Skeletal muscle satellite cell (primary cell): ENCODE data around the gene PPP1R16B.

Experiments
- H3K27me3 ChIP-seq: 2 replicates; pipeline ENCODE4 v1.7.0; 2013; ENCODE audit warnings: low read length; ENCODE audit not compliant: control insufficient read depth, insufficient read depth
- H3K36me3 ChIP-seq: 2 replicates; pipeline ENCODE4 v1.7.0; 2013; ENCODE audit warnings: mild to moderate bottlenecking, control low read depth, low read length; ENCODE audit not compliant: insufficient read depth
- H3K4me1 ChIP-seq: 2 replicates; pipeline ENCODE4 v1.7.0; 2013; ENCODE audit warnings: low read length; ENCODE audit not compliant: control insufficient read depth, insufficient read depth
- H3K4me2 ChIP-seq: 2 replicates; pipeline ENCODE4 v1.7.0; 2013; ENCODE audit warnings: mild to moderate bottlenecking, low read length
- H3K4me3 ChIP-seq: 2 replicates; pipeline ENCODE4 v1.7.0; 2013; ENCODE audit warnings: low read length
- H3K9ac ChIP-seq: 2 replicates; pipeline ENCODE4 v1.7.0; 2013; ENCODE audit warnings: mild to moderate bottlenecking, low read depth, low read length, moderate library complexity
- H3K9me3 ChIP-seq: replicated peaks from 2 replicates; pipeline ENCODE4 v1.7.0; 2013; ENCODE audit warnings: mild to moderate bottlenecking, control low read depth, low read length

Gene PPP1R16B

GRCh38 chr20:38919683-38920082 is 114.2 kb downstream of the PPP1R16B start:
- no peaks in the 10 kb centered on the region for H3K4me1 ChIP-seq
- no peak overlapping the region for H3K4me2 ChIP-seq
- peaks cover 57% of the 10 kb centered on the region for H3K27me3 ChIP-seq
- H3K9ac ChIP-seq = no peak overlapping the region
- H3K36me3 ChIP-seq = no peaks in the 10 kb centered on the region
- H3K4me3 ChIP-seq = no peak overlapping the region
- H3K9me3 ChIP-seq = no peaks in the 10 kb centered on the region

- Histone ChIP-seq H3K4me1 (no peaks in the 10 kb centered on the region), H3K27me3 (peaks cover 57% of the 10 kb centered on the region), H3K9ac (no peak overlapping the region), H3K4me2 (no peak overlapping the region), H3K4me3 (no peak overlapping the region), H3K9me3 (no peaks in the 10 kb centered on the region), H3K36me3 (no peaks in the 10 kb centered on the region)
Observed at GRCh38 chr20:38920411-38920810, 114.9 kb downstream of the PPP1R16B start.

- Histone ChIP-seq H3K36me3 (no peaks in the 10 kb centered on the region), H3K9ac (no peak overlapping the region), H3K4me2 (no peak overlapping the region), H3K27me3 (peaks cover 54% of the 10 kb centered on the region), H3K4me1 (no peaks in the 10 kb centered on the region), H3K9me3 (no peaks in the 10 kb centered on the region), H3K4me3 (no peak overlapping the region)
Observed at GRCh38 chr20:38920851-38921250, 115.4 kb downstream of the PPP1R16B start.

- Histone ChIP-seq H3K9me3 (no peaks in the 10 kb centered on the region), H3K36me3 (no peaks in the 10 kb centered on the region), H3K27me3 (peaks cover 29% of the 10 kb centered on the region), H3K9ac (no peak overlapping the region), H3K4me2 (no peak overlapping the region), H3K4me3 (no peak overlapping the region), H3K4me1 (peaks cover 13% of the 10 kb centered on the region)
Observed at GRCh38 chr20:38924718-38925117, 119.2 kb downstream of the PPP1R16B start.

GRCh38 chr20:38926142-38926933 is 120.8 kb downstream of the PPP1R16B start, which contains the start of gene FAM83D:
Gene FAM83D, plus strand, starts transcription at chr20:38926417. Its CDS starts 26 bp downstream, at chr20:38926443.
- Histone ChIP-seq H3K9ac (peak within 1 kb of the TSS; percentile 81), H3K4me3 (peak within 1 kb of the TSS; percentile 90)

GRCh38 chr20:38926934-38927616 is 121.6 kb downstream of the PPP1R16B start:
- Histone ChIP-seq H3K9me3 (no peaks in the 10 kb centered on the region), H3K4me3 (peak overlapping the region; percentile 90), H3K27me3 (peaks cover 6% of the 10 kb centered on the region), H3K4me1 (peaks cover 13% of the 10 kb centered on the region), H3K36me3 (no peaks in the 10 kb centered on the region), H3K4me2 (peak overlapping the region; percentile 89), H3K9ac (peak overlapping the region; percentile 81)

More at GRCh38 chr20:38926142-38926933, 120.8 kb downstream of the PPP1R16B start, which contains the start of gene FAM83D:
- peaks cover 13% of the 10 kb centered on the region for H3K4me1 ChIP-seq
- peak within 1 kb of the TSS; percentile 89 for H3K4me2 ChIP-seq
- H3K27me3 ChIP-seq = peaks cover 13% of the 10 kb centered on the region
- H3K36me3 ChIP-seq = no peaks in the 10 kb centered on the region
- no peaks in the 10 kb centered on the region for H3K9me3 ChIP-seq

GRCh38 chr20:38927902-38928578 is 122.5 kb downstream of the PPP1R16B start:
- Histone ChIP-seq H3K4me1 (peaks cover 21% of the 10 kb centered on the region), H3K4me2 (peak overlapping the region; percentile 89), H3K4me3 (peak overlapping the region; percentile 90), H3K27me3 (peaks cover under 1% of the 10 kb centered on the region), H3K36me3 (no peaks in the 10 kb centered on the region), H3K9me3 (no peaks in the 10 kb centered on the region), H3K9ac (no peak overlapping the region)

GRCh38 chr20:38930242-38930569 is 124.7 kb downstream of the PPP1R16B start:
- H3K4me2 ChIP-seq = no peak overlapping the region
- H3K9me3 ChIP-seq = no peaks in the 10 kb centered on the region
- H3K27me3 ChIP-seq = no peaks in the 10 kb centered on the region
- H3K4me1 ChIP-seq = peaks cover 22% of the 10 kb centered on the region
- no peak overlapping the region for H3K9ac ChIP-seq
- H3K4me3 ChIP-seq = no peak overlapping the region
- H3K36me3 ChIP-seq = no peaks in the 10 kb centered on the region

GRCh38 chr20:38931984-38932383 is 126.5 kb downstream of the PPP1R16B start:
- H3K9ac ChIP-seq = no peak overlapping the region
- peak overlapping the region; percentile 49 for H3K4me2 ChIP-seq
- H3K27me3 ChIP-seq = no peaks in the 10 kb centered on the region
- peaks cover 31% of the 10 kb centered on the region for H3K4me1 ChIP-seq
- no peaks in the 10 kb centered on the region for H3K9me3 ChIP-seq
- H3K36me3 ChIP-seq = no peaks in the 10 kb centered on the region
- no peak overlapping the region for H3K4me3 ChIP-seq

- Histone ChIP-seq H3K4me2 (peak overlapping the region; percentile 49), H3K9me3 (no peaks in the 10 kb centered on the region), H3K9ac (peak overlapping the region; percentile 33), H3K4me1 (peaks cover 31% of the 10 kb centered on the region), H3K4me3 (peak overlapping the region; percentile 13), H3K27me3 (no peaks in the 10 kb centered on the region), H3K36me3 (no peaks in the 10 kb centered on the region)
Observed at GRCh38 chr20:38932457-38933120, 127.1 kb downstream of the PPP1R16B start.

- no peak overlapping the region for H3K4me2 ChIP-seq
- H3K9me3 ChIP-seq = no peaks in the 10 kb centered on the region
- H3K4me3 ChIP-seq = no peak overlapping the region
- H3K27me3 ChIP-seq = no peaks in the 10 kb centered on the region
- H3K9ac ChIP-seq = no peak overlapping the region
- peaks cover 18% of the 10 kb centered on the region for H3K4me1 ChIP-seq
- no peaks in the 10 kb centered on the region for H3K36me3 ChIP-seq
Observed at GRCh38 chr20:38934530-38934929, 129.0 kb downstream of the PPP1R16B start.
